Fibroblast of skin of right biceps (primary cell): ENCODE measurements around the gene CD164L2.
"Not testable (repeated sequence)": the region's sequence is repeated elsewhere in the genome, so short reads cannot be mapped to it uniquely, and the experiment has no call there.

Experiments
- DNase-seq: peaks from one replicate; pipeline ENCODE4 v3.0.0-alpha.2; 2013

CD164L2 gene

GRCh38 chr1:27403931-27404330 is 20.8 kb upstream of the CD164L2 start:
- no peak for DNase-seq

DNA sequence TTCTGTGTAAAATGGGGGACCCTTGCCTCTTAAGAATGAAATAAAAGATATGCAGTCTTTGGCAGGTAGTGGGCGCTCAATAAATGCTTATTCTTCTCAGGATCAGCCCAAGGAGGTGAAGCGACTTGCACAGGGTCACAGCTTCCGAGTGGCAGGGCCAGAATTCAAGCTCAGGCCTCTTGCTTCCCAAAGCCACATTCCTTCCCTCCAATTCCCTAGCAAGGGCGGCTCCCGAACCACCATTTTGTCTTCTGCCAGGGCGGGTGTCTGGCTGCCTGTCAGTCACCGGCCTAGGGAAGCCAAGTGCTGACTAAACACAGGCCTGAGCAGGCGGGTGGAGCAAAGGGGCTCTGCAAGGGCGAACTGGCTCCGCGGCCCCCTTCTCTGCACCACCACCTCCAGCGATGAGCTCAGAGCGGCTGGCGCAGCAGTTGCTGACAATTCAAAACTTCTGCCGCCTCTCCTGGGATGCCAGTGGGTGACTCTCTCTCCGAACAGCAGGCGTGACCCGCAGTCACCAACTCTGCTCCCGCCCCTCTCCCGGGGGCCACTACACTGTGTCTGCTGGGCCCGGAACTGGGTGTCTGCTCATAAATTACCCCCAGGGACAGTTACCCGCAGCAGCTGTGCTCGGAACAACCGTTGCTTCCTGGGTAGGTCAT is 20.1 kb upstream of the CD164L2 start:
- DNase-seq = peak; percentile 80

GRCh38 chr1:27402349-27402754 is 19.2 kb upstream of the CD164L2 start:
- DNase-seq = peak; percentile 47

DNA sequence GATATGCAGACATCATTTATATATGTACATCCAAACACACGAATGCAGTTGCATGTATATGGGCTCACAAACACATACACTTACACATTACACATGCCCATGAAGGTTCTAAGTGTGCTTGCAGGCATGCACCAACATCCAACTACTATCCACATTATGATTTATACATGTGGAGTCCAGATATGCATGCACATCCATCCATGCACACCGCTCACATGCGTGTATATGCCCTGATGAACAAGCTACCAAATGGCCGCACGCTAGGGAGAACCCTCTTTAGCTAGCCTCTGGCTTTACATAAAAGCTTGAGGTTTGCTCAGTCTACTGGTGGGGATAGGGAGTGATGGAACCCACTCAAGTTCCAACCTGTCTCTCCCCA is 17.8 kb upstream of the CD164L2 start:
- DNase-seq = no peak

DNA sequence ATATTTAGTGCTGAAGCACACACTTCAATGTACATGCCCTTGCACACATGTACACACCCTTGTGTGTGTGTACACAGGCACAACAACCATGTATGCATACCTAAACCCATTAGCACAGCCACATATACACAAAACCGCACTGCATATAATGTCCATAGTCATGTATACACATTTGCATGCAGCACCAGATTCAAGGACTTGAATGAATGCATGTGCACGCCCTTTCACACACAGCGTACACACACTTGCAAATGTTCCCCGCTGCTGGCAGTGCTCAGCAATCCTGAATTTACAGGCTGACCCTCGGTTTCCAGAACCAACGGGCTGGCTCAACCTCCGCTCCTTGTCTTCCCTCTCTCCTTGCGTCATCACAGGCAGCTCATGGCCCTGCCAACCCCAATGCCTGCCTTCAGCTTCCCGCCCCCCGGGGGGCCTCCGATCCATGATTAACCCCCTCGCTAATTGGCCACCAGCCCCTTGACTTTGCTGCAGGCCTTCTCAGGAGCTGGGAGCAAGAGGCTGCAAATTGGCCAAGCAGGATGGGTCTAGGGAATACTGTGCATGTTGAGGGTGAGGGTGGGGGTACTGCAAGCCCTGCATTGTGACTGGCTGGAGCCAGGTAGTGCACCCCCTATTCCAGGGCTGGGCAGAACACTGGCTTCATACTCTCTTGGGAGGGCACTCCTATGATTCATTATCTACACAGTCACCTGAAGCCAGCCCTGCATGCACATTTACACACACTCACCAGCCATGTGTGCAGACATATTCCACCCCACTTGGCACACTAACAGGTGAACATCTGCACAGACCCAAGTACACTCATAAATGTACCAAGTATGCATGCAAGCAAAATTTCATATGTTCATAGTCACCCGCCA is 17.2 kb upstream of the CD164L2 start:
- no peak for DNase-seq

- no peak for DNase-seq
These were observed 16.3 kb upstream of the CD164L2 start for GRCh38 chr1:27399251-27400025.

- no peak for DNase-seq
These were observed 15.4 kb upstream of the CD164L2 start for GRCh38 chr1:27398405-27399149.

DNA sequence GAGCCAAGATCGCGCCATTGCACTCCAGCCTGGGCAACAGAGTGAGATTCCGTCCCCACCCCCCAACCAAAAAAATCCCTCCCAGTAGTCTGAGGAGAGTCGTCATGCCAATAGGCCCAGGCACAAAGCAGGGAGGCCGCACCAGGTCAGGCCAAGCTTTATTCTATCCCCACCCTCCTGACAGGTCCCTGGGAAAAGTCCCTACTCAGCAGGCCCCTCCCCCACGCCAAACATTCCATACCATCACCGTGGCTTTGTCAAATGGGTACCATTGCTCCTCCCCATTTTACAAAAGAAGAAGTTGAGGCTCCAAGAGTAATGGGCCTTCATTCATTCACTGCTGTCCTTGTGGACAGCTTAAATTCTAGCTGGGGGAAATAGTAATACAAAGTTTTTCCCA is 14.6 kb upstream of the CD164L2 start:
- no peak for DNase-seq

DNA sequence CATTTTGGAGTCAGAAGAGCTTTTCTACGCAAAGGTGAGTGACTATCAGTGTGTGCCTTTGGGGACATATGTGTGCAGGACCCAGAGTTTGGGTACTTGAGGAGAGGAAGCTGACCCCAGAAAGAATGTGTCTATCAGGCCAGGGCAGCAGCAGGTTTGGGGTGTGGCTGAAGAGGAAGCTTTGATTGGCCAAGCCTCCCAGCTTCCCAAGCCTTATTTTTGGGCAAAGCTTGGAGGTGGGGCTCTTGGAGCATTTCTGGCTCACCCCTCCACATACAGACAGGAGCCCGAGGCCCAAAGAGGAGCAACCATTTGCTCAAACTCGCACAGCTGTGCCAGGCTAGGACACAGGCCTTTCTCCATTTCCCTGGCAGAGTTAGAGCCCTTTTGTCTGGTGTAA is 14.0 kb upstream of the CD164L2 start:
- DNase-seq = no peak

- DNase-seq = peak; percentile 67
These were observed 12.5 kb upstream of the CD164L2 start for GRCh38 chr1:27395441-27396195.

- no peak for DNase-seq
These were observed 11.8 kb upstream of the CD164L2 start for GRCh38 chr1:27394925-27395324.

DNA sequence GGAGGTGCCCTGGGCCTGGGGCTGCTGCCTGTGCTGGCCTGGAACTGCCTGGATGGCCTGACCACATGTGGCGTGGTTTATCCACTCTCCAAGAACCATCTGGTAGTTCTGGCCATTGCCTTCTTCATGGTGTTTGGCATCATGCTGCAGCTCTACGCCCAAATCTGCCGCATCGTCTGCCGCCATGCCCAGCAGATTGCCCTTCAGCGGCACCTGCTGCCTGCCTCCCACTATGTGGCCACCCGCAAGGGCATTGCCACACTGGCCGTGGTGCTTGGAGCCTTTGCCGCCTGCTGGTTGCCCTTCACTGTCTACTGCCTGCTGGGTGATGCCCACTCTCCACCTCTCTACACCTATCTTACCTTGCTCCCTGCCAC is 11.1 kb upstream of the CD164L2 start:
- no peak for DNase-seq

DNA sequence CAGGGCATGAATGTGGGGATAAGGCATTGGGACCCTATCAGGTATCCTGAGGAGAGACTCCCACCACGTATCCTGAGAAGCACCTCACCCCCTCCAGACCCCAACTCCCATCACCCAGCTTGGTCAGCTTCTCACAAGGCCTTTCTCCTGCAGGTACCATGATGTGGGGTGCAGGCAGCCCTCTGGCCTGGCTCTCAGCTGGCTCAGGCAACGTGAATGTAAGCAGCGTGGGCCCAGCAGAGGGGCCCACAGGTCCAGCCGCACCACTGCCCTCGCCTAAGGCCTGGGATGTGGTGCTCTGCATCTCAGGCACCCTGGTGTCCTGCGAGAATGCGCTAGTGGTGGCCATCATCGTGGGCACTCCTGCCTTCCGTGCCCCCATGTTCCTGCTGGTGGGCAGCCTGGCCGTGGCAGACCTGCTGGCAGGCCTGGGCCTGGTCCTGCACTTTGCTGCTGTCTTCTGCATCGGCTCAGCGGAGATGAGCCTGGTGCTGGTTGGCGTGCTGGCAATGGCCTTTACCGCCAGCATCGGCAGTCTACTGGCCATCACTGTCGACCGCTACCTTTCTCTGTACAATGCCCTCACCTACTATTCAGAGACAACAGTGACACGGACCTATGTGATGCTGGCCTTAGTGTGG is 10.6 kb upstream of the CD164L2 start:
- no peak for DNase-seq

- DNase-seq = no peak
These were observed 9.9 kb upstream of the CD164L2 start for GRCh38 chr1:27392778-27393635.

GRCh38 chr1:27392096-27392777 is 9.1 kb upstream of the CD164L2 start, which contains the start of gene GPR3:
GPR3 (plus strand) TSS chr1:27392622; CDS start chr1:27393799, 1,177 bp downstream.
- peak; percentile 94 for DNase-seq

- peak; percentile 63 for DNase-seq
These were observed 8.5 kb upstream of the CD164L2 start for GRCh38 chr1:27391511-27392095.

GRCh38 chr1:27388337-27389005 is 5.3 kb upstream of the CD164L2 start:
- peak; percentile 47 for DNase-seq

GRCh38 chr1:27384797-27385196 is 1.7 kb upstream of the CD164L2 start:
- DNase-seq = not testable (repeated sequence)

GRCh38 chr1:27383661-27384060 is 528 bp upstream of the CD164L2 start:
- no peak for DNase-seq
